Measurements from ENCODE around the gene ODF4.

ODF4 gene

GRCh38 chr17:8362651-8363332 is 23.2 kb downstream of the ODF4 start:
- Histone ChIP-seq H3K27ac (no peak overlapping the region), H3K4me3 (ENCODE audit: low read depth in 1 of 2, low read length in 1 of 2) (no peak overlapping the region), H3K36me3 (peaks cover 3% of the 10 kb centered on the region), H3K27me3 (no peaks in the 10 kb centered on the region), H3K4me1 (ENCODE audit: control insufficient read depth in 1 of 2, insufficient read depth in 1 of 2, low read depth in 1 of 2, low read length in 1 of 2) (no peaks in the 10 kb centered on the region), H3K9me3 (no peaks in the 10 kb centered on the region)
- TF ChIP-seq CTCF (IDR thresholded peaks at IDR 0.05): no peak

DNA sequence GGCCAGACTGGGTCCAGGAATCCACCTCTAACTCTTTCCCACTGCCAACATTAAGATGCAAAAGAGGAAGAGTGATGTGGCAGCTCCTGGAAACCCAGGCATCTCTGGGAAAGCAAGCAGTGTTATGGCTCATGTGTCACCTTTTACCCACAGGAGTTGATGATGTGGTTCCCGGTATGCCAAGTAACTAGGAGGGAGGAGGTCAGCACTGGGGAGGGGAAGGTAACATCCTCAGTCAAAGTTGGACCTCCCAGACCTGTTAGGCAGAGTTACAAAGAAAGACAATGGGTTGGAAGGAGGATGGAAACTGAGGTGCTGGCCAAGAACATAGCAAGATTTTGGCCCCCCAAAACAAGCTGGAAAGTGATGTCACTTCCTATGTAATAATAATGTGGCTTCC is 25.5 kb downstream of the ODF4 start:
- Histone ChIP-seq H3K4me3 (ENCODE audit: low read depth in 1 of 2, low read length in 1 of 2) (no peak overlapping the region), H3K27me3 (no peaks in the 10 kb centered on the region), H3K36me3 (peaks cover 9% of the 10 kb centered on the region), H3K9me3 (no peaks in the 10 kb centered on the region), H3K27ac (no peak overlapping the region), H3K4me1 (ENCODE audit: control insufficient read depth in 1 of 2, insufficient read depth in 1 of 2, low read depth in 1 of 2, low read length in 1 of 2) (peaks cover 7% of the 10 kb centered on the region in 2 experiments)
- no peak for TF ChIP-seq CTCF (IDR thresholded peaks at IDR 0.05)

DNA sequence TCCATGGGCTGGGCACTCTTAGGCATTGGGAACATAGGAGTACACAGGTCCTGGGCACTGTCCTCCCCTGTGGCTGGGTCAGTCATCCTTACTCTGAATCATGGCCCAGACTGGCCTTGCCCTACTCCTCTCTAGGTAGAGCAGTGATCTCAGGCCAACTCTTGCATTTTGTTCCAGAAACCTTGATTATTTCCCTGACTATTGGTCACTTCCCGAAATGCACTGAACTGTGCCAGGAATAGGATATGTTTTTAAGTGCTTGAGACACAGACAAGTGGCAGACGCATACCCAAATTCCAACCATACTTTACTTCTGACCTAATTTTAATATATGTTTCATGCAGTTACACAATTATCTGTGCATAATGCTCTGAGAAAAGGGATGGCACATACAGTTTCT is 26.6 kb downstream of the ODF4 start:
- peaks cover 11% of the 10 kb centered on the region for H3K36me3 ChIP-seq
- H3K4me1 ChIP-seq (ENCODE audit: control insufficient read depth in 1 of 2, insufficient read depth in 1 of 2, low read depth in 1 of 2, low read length in 1 of 2): peaks cover 10 to 11% of the 10 kb centered on the region in 2 experiments
- no peaks in the 10 kb centered on the region for H3K27me3 ChIP-seq
- TF ChIP-seq CTCF (IDR thresholded peaks at IDR 0.05): no peak
- H3K4me3 ChIP-seq (ENCODE audit: low read depth in 1 of 2, low read length in 1 of 2): no peak overlapping the region
- H3K9me3 ChIP-seq: no peaks in the 10 kb centered on the region
- no peak overlapping the region for H3K27ac ChIP-seq

- H3K27me3 ChIP-seq: no peaks in the 10 kb centered on the region
- H3K4me3 ChIP-seq (ENCODE audit: low read depth in 1 of 2, low read length in 1 of 2): no peak overlapping the region
- H3K27ac ChIP-seq: no peak overlapping the region
- H3K36me3 ChIP-seq: peaks cover 15% of the 10 kb centered on the region
- H3K9me3 ChIP-seq: no peaks in the 10 kb centered on the region
- TF ChIP-seq CTCF (IDR thresholded peaks at IDR 0.05): no peak
- H3K4me1 ChIP-seq (ENCODE audit: control insufficient read depth in 1 of 2, insufficient read depth in 1 of 2, low read depth in 1 of 2, low read length in 1 of 2): peaks cover 10 to 11% of the 10 kb centered on the region in 2 experiments
Observed at GRCh38 chr17:8368193-8368592, 28.6 kb downstream of the ODF4 start.

- Histone ChIP-seq H3K36me3 (peaks cover 14% of the 10 kb centered on the region), H3K27me3 (no peaks in the 10 kb centered on the region), H3K4me3 (ENCODE audit: low read depth in 1 of 2, low read length in 1 of 2) (no peak overlapping the region), H3K9me3 (no peaks in the 10 kb centered on the region), H3K4me1 (ENCODE audit: control insufficient read depth in 1 of 2, insufficient read depth in 1 of 2, low read depth in 1 of 2, low read length in 1 of 2) (peaks cover 10 to 11% of the 10 kb centered on the region in 2 experiments), H3K27ac (peak overlapping the region; percentile 69)
- TF ChIP-seq CTCF (IDR thresholded peaks at IDR 0.05): no peak
Observed at GRCh38 chr17:8369944-8370343, 30.3 kb downstream of the ODF4 start.
